ENCODE measurements around the gene NPTXR. TPM values are rescaled to one million over a fixed set of nuclear protein-coding genes. Genes with fewer than 3 reads are reported as not detected.

NPTXR gene
- total RNA-seq, 1 donor from 2014 or later = 4.8 TPM

- DNase-seq (ENCODE audit: extremely low spot score, unreplicated experiment) = no peak
- Mint-ChIP-seq H3K9me3 (ENCODE audit: unreplicated experiment) (no peaks in the 10 kb centered on the region), H3K36me3 (ENCODE audit: unreplicated experiment) (peaks cover 3% of the 10 kb centered on the region), H3K4me3 (ENCODE audit: unreplicated experiment) (no peak overlapping the region), H3K27me3 (ENCODE audit: unreplicated experiment) (no peaks in the 10 kb centered on the region), H3K4me1 (ENCODE audit: unreplicated experiment) (no peaks in the 10 kb centered on the region), H3K27ac (ENCODE audit: unreplicated experiment) (no peak overlapping the region)
- no peak for TF ChIP-seq CTCF (IDR thresholded peaks at IDR 0.05)
These were observed 69.2 kb downstream of the NPTXR start for GRCh38 chr22:38774496-38775166.

- H3K27me3 Mint-ChIP-seq (ENCODE audit: unreplicated experiment) = no peaks in the 10 kb centered on the region
- no peak for TF ChIP-seq CTCF (IDR thresholded peaks at IDR 0.05)
- peaks cover 3% of the 10 kb centered on the region for H3K36me3 Mint-ChIP-seq (ENCODE audit: unreplicated experiment)
- H3K9me3 Mint-ChIP-seq (ENCODE audit: unreplicated experiment) = no peaks in the 10 kb centered on the region
- H3K4me1 Mint-ChIP-seq (ENCODE audit: unreplicated experiment) = peaks cover 2% of the 10 kb centered on the region
- no peak overlapping the region for H3K27ac Mint-ChIP-seq (ENCODE audit: unreplicated experiment)
- DNase-seq (ENCODE audit: extremely low spot score, unreplicated experiment) = no peak
- no peak overlapping the region for H3K4me3 Mint-ChIP-seq (ENCODE audit: unreplicated experiment)
These were observed 70.4 kb downstream of the NPTXR start for GRCh38 chr22:38773363-38773946.

- H3K27ac Mint-ChIP-seq (ENCODE audit: unreplicated experiment) = no peak overlapping the region
- H3K9me3 Mint-ChIP-seq (ENCODE audit: unreplicated experiment) = no peaks in the 10 kb centered on the region
- peaks cover 2% of the 10 kb centered on the region for H3K4me1 Mint-ChIP-seq (ENCODE audit: unreplicated experiment)
- DNase-seq (ENCODE audit: extremely low spot score, unreplicated experiment) = no peak
- no peaks in the 10 kb centered on the region for H3K27me3 Mint-ChIP-seq (ENCODE audit: unreplicated experiment)
- TF ChIP-seq CTCF (IDR thresholded peaks at IDR 0.05) = no peak
- H3K4me3 Mint-ChIP-seq (ENCODE audit: unreplicated experiment) = no peak overlapping the region
- no peaks in the 10 kb centered on the region for H3K36me3 Mint-ChIP-seq (ENCODE audit: unreplicated experiment)
These were observed 71.3 kb downstream of the NPTXR start for GRCh38 chr22:38772623-38772873.

- H3K27ac Mint-ChIP-seq (ENCODE audit: unreplicated experiment) = no peak overlapping the region
- H3K27me3 Mint-ChIP-seq (ENCODE audit: unreplicated experiment) = no peaks in the 10 kb centered on the region
- no peak overlapping the region for H3K4me3 Mint-ChIP-seq (ENCODE audit: unreplicated experiment)
- no peak for TF ChIP-seq CTCF (IDR thresholded peaks at IDR 0.05)
- peaks cover 2% of the 10 kb centered on the region for H3K4me1 Mint-ChIP-seq (ENCODE audit: unreplicated experiment)
- no peak for DNase-seq (ENCODE audit: extremely low spot score, unreplicated experiment)
- H3K9me3 Mint-ChIP-seq (ENCODE audit: unreplicated experiment) = no peaks in the 10 kb centered on the region
- H3K36me3 Mint-ChIP-seq (ENCODE audit: unreplicated experiment) = no peaks in the 10 kb centered on the region
These were observed 73.4 kb downstream of the NPTXR start for GRCh38 chr22:38770257-38770949.

Other genes with a start within 250 kb of the NPTXR start
- gene FAM227A, start 187.6 kb downstream of the NPTXR start, total RNA-seq = 2.7 and 3.5 TPM in 2 replicates
- gene CBY1, start 187.4 kb downstream of the NPTXR start, total RNA-seq = 38.3 and 41.0 TPM in 2 replicates
- 60.7 and 61.0 TPM in 2 replicates for gene TOMM22, start 162.1 kb downstream of the NPTXR start, total RNA-seq
- 78.6 and 85.5 TPM in 2 replicates for gene JOSD1, start 143.1 kb downstream of the NPTXR start, total RNA-seq
- 67.4 and 68.8 TPM in 2 replicates for gene GTPBP1, start 138.1 kb downstream of the NPTXR start, total RNA-seq
- gene SUN2, start 88.0 kb downstream of the NPTXR start, total RNA-seq = 148 and 151 TPM in 2 replicates
- 16.4 and 17.0 TPM in 2 replicates for gene DNAL4, start 49.9 kb downstream of the NPTXR start, total RNA-seq
- 83.5 and 86.2 TPM in 2 replicates for gene CBX6, start 28.2 kb upstream of the NPTXR start, total RNA-seq
- not detected in 2 replicates for gene APOBEC3A, start 113.6 kb upstream of the NPTXR start, total RNA-seq
- 4.2 and 4.9 TPM in 2 replicates for gene APOBEC3B, start 138.3 kb upstream of the NPTXR start, total RNA-seq
- gene APOBEC3C, start 170.2 kb upstream of the NPTXR start, total RNA-seq = 30.7 and 32.4 TPM in 2 replicates
- 2.8 TPM in 2 replicates for gene APOBEC3D, start 177.1 kb upstream of the NPTXR start, total RNA-seq
- gene APOBEC3F, start 196.8 kb upstream of the NPTXR start, total RNA-seq = 9.9 and 13.0 TPM in 2 replicates
- 2.7 and 3.0 TPM in 2 replicates for gene APOBEC3G, start 233.2 kb upstream of the NPTXR start, total RNA-seq

Data from osteocyte (in vitro differentiated cells).